ENCODE measurements around the gene SP1.
A peak's percentile ranks its signal among the peaks of the same experiment; 100 is the strongest.
"Not testable (repeated sequence)": the region's sequence is repeated elsewhere in the genome, so short reads cannot be mapped to it uniquely, and the experiment has no call there.

SP1 gene

GRCh38 chr12:53358836-53359419 lies 21.0 kb upstream of the SP1 start:
- no peak for DNase-seq (ENCODE audit: low spot score)

- DNase-seq (ENCODE audit: low spot score): not testable (repeated sequence)
These were observed 18.3 kb upstream of the SP1 start for GRCh38 chr12:53361638-53362037.

GRCh38 chr12:53365245-53365904 lies 14.6 kb upstream of the SP1 start:
- no peak for DNase-seq (ENCODE audit: low spot score)

DNA sequence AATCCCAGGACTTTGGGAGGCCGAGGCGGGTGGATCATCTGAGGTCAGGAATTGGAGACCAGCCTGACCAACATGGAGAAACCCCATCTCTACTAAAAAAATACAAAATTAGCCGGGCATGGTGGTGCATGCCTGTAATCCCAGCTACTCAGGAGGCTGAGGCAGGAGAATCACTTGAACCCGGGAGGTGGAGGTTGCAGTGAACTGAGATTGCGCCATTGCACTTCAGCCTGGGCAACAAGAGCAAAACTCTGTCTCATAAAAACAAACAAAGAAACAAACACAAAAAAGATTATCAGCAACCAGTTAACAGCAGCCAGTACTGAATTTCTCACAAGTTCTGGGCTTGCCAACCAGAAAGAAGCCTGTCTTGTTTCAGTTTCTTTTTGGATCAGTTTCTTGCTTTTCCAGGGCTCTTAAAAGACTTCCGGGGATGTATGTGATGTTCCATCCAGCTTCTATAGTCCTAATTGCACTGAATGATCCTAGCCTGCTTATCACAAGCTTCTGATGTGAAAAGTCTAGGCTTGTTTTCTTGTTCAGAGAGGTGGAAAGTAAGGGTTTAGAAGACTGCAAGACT lies 6.3 kb upstream of the SP1 start:
- not testable (repeated sequence) for DNase-seq (ENCODE audit: low spot score)

DNA sequence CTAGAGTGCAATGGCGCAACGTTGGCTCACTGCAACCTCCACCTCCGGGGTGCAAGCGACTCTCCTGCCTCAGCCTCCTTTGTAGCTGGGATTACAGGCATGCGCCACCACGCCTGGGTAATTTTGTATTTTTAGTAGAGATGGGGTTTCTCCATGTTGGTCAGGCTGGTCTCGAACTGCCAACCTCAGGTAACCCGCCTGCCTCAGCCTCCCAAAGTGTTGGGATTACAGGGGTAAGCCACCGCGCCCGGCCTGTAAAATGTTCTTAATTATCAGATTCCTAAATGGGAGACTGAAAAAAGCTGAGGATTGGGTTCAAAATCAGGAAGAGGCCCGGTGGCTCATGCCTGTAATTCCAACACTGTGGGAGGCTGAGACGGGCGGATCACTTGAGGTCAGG lies 5.7 kb upstream of the SP1 start:
- DNase-seq (ENCODE audit: low spot score): not testable (repeated sequence)

DNA sequence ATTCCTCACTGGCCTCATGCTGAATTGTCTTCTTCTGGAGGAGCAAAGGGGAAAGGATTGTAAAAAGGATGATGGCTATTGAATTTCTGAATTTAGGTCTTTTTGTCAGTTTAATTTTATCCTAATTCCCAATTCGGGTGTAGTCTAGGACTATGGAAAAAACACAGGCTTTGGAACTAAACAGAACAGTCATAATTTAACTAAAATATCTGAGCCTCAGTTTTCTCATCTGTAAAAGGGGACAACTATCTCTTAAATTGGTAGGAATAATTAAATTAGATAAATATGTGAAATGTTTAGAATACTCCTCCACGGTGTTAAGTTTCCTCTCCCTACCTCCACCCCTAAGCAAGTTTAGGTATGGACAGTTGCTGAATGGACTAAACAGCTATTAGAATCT lies 3.2 kb upstream of the SP1 start:
- no peak for DNase-seq (ENCODE audit: low spot score)

DNA sequence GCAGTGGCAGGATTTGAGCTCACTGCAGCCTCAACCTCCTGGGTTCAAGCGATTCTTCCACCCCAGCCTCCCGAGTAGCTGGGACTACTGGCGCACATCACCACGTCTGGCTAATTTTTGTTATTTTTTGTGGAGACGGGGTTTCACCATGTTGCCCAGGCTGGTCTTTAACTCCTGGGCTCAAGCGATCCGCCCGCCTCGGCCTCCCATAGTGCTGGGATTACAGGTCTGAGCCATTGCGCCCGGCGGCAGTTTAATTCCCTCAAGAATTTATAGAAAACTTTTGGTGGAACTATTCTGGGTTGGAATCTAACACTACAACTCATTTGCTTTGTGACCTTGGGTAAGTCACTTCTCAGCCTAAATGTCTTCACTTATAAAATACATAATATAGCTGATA lies 1.8 kb upstream of the SP1 start:
- no peak for DNase-seq (ENCODE audit: low spot score)

DNA sequence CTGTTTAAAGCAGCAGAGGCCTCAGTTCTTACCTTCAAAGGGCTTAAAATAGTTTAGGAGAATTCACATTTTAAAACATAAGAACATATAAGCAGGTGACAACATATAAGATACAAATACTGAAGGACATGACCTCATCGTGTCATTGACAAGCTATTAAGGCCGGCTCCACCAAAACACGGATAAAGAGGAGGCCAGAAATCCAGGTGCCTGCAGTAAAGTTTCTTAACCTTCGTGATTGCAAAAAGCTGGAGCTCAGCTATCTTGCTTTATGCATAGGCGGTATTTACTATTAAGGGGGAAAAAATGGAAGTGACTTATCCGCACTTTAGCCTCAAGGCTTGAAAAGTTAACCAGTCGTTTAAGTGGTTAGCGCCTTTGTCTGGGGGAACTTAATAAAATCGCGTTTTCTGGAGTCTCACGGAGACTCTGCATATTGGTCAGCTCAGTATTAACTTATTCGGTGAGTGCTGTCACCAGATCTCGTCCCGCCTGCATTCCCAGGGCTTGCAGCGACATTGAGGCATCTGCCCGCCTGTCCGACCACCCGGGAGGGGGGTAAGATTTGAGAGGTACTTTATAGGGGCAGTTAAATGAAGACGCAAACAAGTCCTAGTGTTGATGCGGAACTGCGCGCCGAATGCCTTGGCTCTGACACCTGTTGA lies 1.1 kb upstream of the SP1 start:
- DNase-seq (ENCODE audit: low spot score): no peak

DNA sequence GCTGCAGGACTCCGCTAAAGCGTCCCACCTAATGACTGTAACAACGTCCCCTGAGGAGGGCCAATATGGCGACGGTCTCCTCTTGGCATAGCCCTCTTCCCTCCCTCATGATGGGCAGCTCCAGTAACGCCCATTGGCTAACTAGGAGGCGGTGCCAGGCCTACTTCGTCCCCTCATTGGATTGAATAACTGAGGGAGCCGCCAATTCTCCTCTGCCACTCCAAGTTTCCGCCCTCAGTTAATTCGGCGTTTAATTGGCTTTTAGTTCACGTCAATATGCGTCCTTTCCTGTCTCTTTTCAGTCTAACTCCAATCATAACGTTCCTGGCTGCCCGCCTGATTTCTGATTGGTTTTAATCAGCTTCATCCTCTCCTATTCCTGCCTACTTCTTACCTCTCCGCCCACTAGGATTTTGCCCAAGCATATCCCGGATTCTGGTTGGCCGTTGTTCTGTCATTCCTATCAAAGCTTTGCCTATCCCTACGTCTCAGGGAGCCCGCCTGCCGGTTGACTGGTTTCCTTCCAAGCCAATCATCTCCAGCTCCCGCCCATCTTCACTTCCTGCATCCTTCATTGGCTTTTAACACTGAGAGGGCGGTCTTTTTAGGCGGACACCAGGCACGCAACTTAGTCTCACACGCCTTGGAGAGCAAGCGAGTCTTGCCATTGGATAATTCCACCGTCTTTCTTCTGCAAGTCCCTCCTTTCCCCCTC lies 430 bp upstream of the SP1 start:
- DNase-seq (ENCODE audit: low spot score): peak; percentile 100

GRCh38 chr12:53380794-53381730 lies 1.1 kb downstream of the SP1 start:
- no peak for DNase-seq (ENCODE audit: low spot score)

GRCh38 chr12:53381731-53382630 lies 2.0 kb downstream of the SP1 start:
- peak; percentile 39 for DNase-seq (ENCODE audit: low spot score)

DNA sequence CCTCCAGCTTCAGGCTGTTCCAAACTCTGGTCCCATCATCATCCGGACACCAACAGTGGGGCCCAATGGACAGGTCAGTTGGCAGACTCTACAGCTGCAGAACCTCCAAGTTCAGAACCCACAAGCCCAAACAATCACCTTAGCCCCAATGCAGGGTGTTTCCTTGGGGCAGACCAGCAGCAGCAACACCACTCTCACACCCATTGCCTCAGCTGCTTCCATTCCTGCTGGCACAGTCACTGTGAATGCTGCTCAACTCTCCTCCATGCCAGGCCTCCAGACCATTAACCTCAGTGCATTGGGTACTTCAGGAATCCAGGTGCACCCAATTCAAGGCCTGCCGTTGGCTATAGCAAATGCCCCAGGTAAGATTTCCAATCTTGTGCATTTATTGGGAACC lies 3.3 kb downstream of the SP1 start:
- DNase-seq (ENCODE audit: low spot score): no peak

DNA sequence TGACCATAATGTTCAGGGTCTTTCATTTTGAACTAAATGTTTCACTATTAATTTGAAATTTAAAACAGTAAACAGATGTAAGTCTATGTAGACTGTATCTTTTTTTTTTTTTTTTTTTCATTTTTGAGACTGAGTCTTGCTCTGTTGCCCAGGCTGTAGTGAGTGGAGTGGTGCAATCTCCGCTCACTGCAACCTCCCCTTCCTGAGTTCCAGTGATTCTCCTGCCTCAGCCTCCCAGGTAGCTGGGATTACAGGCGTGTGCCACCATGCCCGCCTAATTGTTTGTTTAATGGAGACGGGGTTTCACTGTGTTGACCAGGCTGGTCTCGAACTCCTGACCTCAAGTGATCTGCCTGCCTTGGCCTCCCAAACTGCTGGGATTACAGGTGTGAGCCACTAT lies 6.4 kb downstream of the SP1 start:
- DNase-seq (ENCODE audit: low spot score): not testable (repeated sequence)

DNA sequence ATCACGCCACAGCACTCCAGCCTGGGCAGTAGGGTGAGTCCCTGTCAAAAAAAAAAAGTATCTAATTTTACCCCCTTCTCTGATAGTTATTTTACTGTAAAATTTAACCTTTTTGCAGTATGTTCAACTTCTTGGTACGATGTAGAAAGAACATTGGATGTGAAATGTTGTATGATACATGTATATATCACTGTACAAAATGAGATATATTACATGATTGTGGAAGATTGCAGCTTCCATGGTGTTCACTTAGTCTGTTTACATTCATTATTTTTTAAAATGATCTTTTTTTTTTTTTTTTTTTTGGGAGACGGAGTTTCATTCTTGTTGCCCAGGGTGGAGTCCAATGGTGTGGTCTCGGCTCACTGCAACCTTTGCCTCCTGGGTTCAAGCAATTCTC lies 9.0 kb downstream of the SP1 start:
- no peak for DNase-seq (ENCODE audit: low spot score)

GRCh38 chr12:53389702-53390101 lies 9.7 kb downstream of the SP1 start:
- no peak for DNase-seq (ENCODE audit: low spot score)

- DNase-seq (ENCODE audit: low spot score): no peak
These were observed 11.7 kb downstream of the SP1 start for GRCh38 chr12:53391724-53392123.

GRCh38 chr12:53399896-53400295 lies 19.9 kb downstream of the SP1 start:
- no peak for DNase-seq (ENCODE audit: low spot score)

DNA sequence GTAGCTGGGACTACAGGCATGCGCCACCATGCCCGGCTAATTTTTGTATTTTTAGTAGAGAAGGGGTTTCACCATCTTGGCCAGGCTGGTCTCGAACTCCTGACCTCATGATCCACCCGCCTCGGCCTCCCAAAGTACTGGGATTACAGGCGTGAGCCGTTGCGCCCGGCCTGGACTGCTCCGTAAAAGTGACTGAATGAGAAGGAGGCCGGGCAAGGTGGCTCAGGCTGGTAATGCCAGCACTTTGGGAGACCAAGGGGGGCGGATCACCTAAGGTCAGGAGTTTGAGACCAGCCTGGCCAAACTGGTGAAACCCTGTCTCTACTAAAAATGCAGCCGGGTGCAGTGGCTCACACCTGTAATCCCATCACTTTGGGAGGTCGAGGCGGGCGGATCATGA lies 22.4 kb downstream of the SP1 start:
- not testable (repeated sequence) for DNase-seq (ENCODE audit: low spot score)

DNA sequence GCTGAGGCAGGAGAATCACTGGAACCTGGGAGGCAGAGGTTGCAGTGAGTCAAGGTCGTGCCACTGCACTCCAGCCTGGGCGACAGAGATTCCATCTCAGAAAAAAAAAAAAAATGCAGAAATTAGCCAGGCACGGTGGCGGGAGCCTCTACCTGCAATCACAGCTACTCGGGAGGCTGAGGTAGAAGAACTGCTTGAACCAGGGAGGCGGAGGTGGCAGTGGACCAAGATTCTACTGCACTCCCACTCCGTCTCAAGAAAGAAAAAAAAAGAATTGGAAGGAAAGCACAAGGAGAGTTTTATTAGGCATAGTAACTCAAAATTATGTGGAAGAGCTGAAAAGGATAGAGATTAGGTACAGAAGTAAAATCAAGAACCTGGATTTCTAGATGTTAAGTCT lies 22.9 kb downstream of the SP1 start:
- DNase-seq (ENCODE audit: low spot score): no peak

DNA sequence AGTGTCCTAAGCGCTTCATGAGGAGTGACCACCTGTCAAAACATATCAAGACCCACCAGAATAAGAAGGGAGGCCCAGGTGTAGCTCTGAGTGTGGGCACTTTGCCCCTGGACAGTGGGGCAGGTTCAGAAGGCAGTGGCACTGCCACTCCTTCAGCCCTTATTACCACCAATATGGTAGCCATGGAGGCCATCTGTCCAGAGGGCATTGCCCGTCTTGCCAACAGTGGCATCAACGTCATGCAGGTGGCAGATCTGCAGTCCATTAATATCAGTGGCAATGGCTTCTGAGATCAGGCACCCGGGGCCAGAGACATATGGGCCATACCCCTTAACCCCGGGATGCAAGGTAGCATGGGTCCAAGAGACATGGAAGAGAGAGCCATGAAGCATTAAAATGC lies 31.0 kb downstream of the SP1 start:
- DNase-seq (ENCODE audit: low spot score): no peak

All from putamen (tissue), 1 donor.